H9 (cell line): ENCODE measurements around the gene CROCC. TPM values are rescaled to one million over a fixed set of nuclear protein-coding genes. Genes with fewer than 3 reads are reported as not detected.

Source experiments
- DNase-seq: peaks from one replicate; pipeline ENCODE4 v3.0.0-alpha.2; 2017
- H2AFZ ChIP-seq: one replicate; pipeline ENCODE4 v1.6.1; 2013; ENCODE audit warnings: mild to moderate bottlenecking, low read length, control low read depth, moderate library complexity
- H2AK5ac ChIP-seq: 2 replicates; pipeline ENCODE4 v1.6.1; 2013; ENCODE audit warnings: low read length, control low read depth, mixed read lengths; ENCODE audit not compliant: insufficient read length
- H2BK120ac ChIP-seq: one replicate; pipeline ENCODE4 v1.6.1; 2013; ENCODE audit warnings: low read depth, mild to moderate bottlenecking, low read length, control low read depth, inconsistent platforms; ENCODE audit not compliant: poor library complexity, severe bottlenecking
- H2BK12ac ChIP-seq: 2 replicates; pipeline ENCODE4 v1.6.1; 2013; ENCODE audit warnings: low read length, control low read depth, mixed read lengths, low read depth; ENCODE audit not compliant: insufficient read length
- H2BK15ac ChIP-seq: 2 replicates; pipeline ENCODE4 v1.6.1; 2013; ENCODE audit warnings: low read depth, low read length, control low read depth
- H2BK20ac ChIP-seq: one replicate; pipeline ENCODE4 v1.6.1; 2013; ENCODE audit warnings: low read depth, mild to moderate bottlenecking, low read length, control low read depth, inconsistent platforms; ENCODE audit not compliant: poor library complexity, severe bottlenecking
- H2BK5ac ChIP-seq: 2 replicates; pipeline ENCODE4 v1.6.1; 2013; ENCODE audit warnings: low read length, control low read depth, mixed read lengths; ENCODE audit not compliant: insufficient read length
- H3K14ac ChIP-seq: 2 replicates; pipeline ENCODE4 v1.6.1; 2013; ENCODE audit warnings: low read length, control low read depth; ENCODE audit not compliant: insufficient read depth
- H3K18ac ChIP-seq: 2 replicates; pipeline ENCODE4 v1.6.1; 2013; ENCODE audit warnings: low read depth, mild to moderate bottlenecking, mixed read lengths, low read length, control low read depth; ENCODE audit not compliant: insufficient read length
- H3K23ac ChIP-seq: 2 replicates; pipeline ENCODE4 v1.6.1; 2013; ENCODE audit warnings: low read length, control low read depth, mixed read lengths, low read depth; ENCODE audit not compliant: insufficient read length
- H3K23me2 ChIP-seq: 2 replicates; pipeline ENCODE4 v1.6.1; 2013; ENCODE audit warnings: low read depth, mild to moderate bottlenecking, mixed read lengths, low read length, control low read depth; ENCODE audit not compliant: insufficient read length, poor library complexity, severe bottlenecking
- H3K27ac ChIP-seq: 2 replicates; pipeline ENCODE4 v1.5.1; 2013; ENCODE audit warnings: low read length, control low read depth, mixed read lengths, low read depth; ENCODE audit not compliant: insufficient read length
- H3K27me3 ChIP-seq: 2 replicates; pipeline ENCODE4 v1.6.1; 2013; ENCODE audit warnings: low read length, control low read depth, inconsistent platforms; ENCODE audit not compliant: insufficient read depth
- H3K4ac ChIP-seq: 2 replicates; pipeline ENCODE4 v1.6.1; 2013; ENCODE audit warnings: low read depth, mild to moderate bottlenecking, control low read depth, inconsistent platforms, low read length, moderate library complexity
- H3K4me1 ChIP-seq: 2 replicates; pipeline ENCODE4 v1.6.1; 2013; ENCODE audit warnings: low read length, control low read depth, inconsistent platforms; ENCODE audit not compliant: insufficient read depth
- H3K4me2 ChIP-seq: 2 replicates; pipeline ENCODE4 v1.6.1; 2013; ENCODE audit warnings: low read length, control low read depth, mixed read lengths; ENCODE audit not compliant: insufficient read length, insufficient read depth
- H3K56ac ChIP-seq: 2 replicates; pipeline ENCODE4 v1.6.1; 2013; ENCODE audit warnings: low read depth, mild to moderate bottlenecking, mixed read lengths, low read length, control low read depth; ENCODE audit not compliant: insufficient read length
- H3K79me1 ChIP-seq: 2 replicates; pipeline ENCODE4 v1.6.1; 2013; ENCODE audit warnings: low read depth, mild to moderate bottlenecking, moderate library complexity, low read length, control low read depth, inconsistent platforms; ENCODE audit not compliant: insufficient read depth, poor library complexity, severe bottlenecking
- H3K79me2 ChIP-seq: 2 replicates; pipeline ENCODE4 v1.6.1; 2013; ENCODE audit warnings: low read length, control low read depth, inconsistent platforms; ENCODE audit not compliant: insufficient read depth
- H3K9ac ChIP-seq: 2 replicates; pipeline ENCODE4 v1.6.1; 2013; ENCODE audit warnings: low read length, control low read depth, mixed read lengths; ENCODE audit not compliant: insufficient read length; ENCODE audit errors: extremely low read depth
- H3K9me3 ChIP-seq: one replicate; pipeline ENCODE4 v1.6.1; 2013; ENCODE audit warnings: low read depth, low read length, inconsistent platforms; ENCODE audit not compliant: control insufficient read depth
- H3T11ph ChIP-seq: one replicate; pipeline ENCODE4 v1.6.1; 2013; ENCODE audit warnings: mild to moderate bottlenecking, low read length, control low read depth, inconsistent platforms
- H4K20me1 ChIP-seq: one replicate; pipeline ENCODE4 v1.6.1; 2013; ENCODE audit not compliant: control insufficient read depth, insufficient read length, insufficient read depth
- H4K5ac ChIP-seq: 2 replicates; pipeline ENCODE4 v1.6.1; 2013; ENCODE audit warnings: low read depth, mild to moderate bottlenecking, mixed read lengths, low read length, control low read depth; ENCODE audit not compliant: insufficient read length
- H4K8ac ChIP-seq: replicated peaks from 2 replicates; pipeline ENCODE4 v1.6.1; 2013; ENCODE audit warnings: low read length, control low read depth, mixed read lengths, low read depth; ENCODE audit not compliant: insufficient read length
- H4K91ac ChIP-seq: 2 replicates; pipeline ENCODE4 v1.6.1; 2013; ENCODE audit warnings: low read depth, mild to moderate bottlenecking, moderate library complexity, mixed read lengths, low read length, control low read depth; ENCODE audit not compliant: insufficient read length
- H3K27ac Mint-ChIP-seq, 3 experiments: 2 replicates in 2 of 3; 3 replicates in 1 of 3; pipeline ENCODE4 v1.8.0; 2020 to 2021; ENCODE audit warnings: mixed read lengths in 3 of 3, mild to moderate bottlenecking in 1 of 3, moderate library complexity in 1 of 3
- H3K27me3 Mint-ChIP-seq: 2 replicates; pipeline ENCODE4 v1.8.0; 2021; ENCODE audit warnings: low read depth, mild to moderate bottlenecking, moderate library complexity, mixed read lengths
- H3K36me3 Mint-ChIP-seq, 3 experiments: 2 replicates in 2 of 3; 3 replicates in 1 of 3; pipeline ENCODE4 v1.8.0; 2020 to 2021; ENCODE audit warnings: low read depth in 3 of 3, mixed read lengths in 3 of 3; ENCODE audit not compliant: insufficient read depth in 1 of 3
- H3K4me1 Mint-ChIP-seq, 2 experiments: 2 replicates each; pipeline ENCODE4 v1.8.0; 2020; ENCODE audit warnings: mixed read lengths in 2 of 2
- H3K4me3 Mint-ChIP-seq, 2 experiments: 2 replicates in 1 of 2; 3 replicates in 1 of 2; pipeline ENCODE4 v1.8.0; 2020 to 2021; ENCODE audit warnings: mild to moderate bottlenecking in 2 of 2, mixed read lengths in 2 of 2, moderate library complexity in 1 of 2
- H3K9me3 Mint-ChIP-seq, 2 experiments: 2 replicates in 1 of 2; 3 replicates in 1 of 2; pipeline ENCODE4 v1.8.0; 2020; ENCODE audit warnings: mild to moderate bottlenecking in 2 of 2, mixed read lengths in 2 of 2, moderate library complexity in 1 of 2
- WGBS: extraction: QIAGEN DNeasy Blood & Tissue Kit; methylation state at CpG from one replicate; pipeline ENCODE4 v1.1.7; 2013; ENCODE audit warnings: missing lambda C conversion rate, low lambda C conversion rate, mixed read lengths; ENCODE audit not compliant: insufficient read length; ENCODE audit errors: extremely low coverage; 5-methylcytosine and 5-hydroxymethylcytosine counted together
- total RNA-seq: library from RNA; stranded (reverse); gene quantifications from 2 replicates; pipeline ENCODE4 v1.2.1, GENCODE V29; 2021
- TF ChIP-seq, protein P1 (sequence below): fragments of 200-600 bp; sonication (generic); conservative IDR thresholded peaks from 3 replicates; pipeline ENCODE4 v1.8.0; 2021; ENCODE audit warnings: antibody characterized with exemption, mild to moderate bottlenecking

Gene CROCC
- total RNA-seq, 1 experiment from 2014 or later, result 40.7 TPM

GRCh38 chr1:16955186-16955585 lies 33.5 kb downstream of the CROCC start:
- H3K14ac ChIP-seq, result no peak overlapping the region
- Mint-ChIP-seq H3K4me1 (peaks cover 1 to 3% of the 10 kb centered on the region in 2 experiments; a peak in 2 of 4 replicates), H3K9me3 (no peaks in the 10 kb centered on the region), H3K36me3 (peaks cover 4 to 29% (median 27%) of the 10 kb centered on the region in 3 experiments; a peak in 6 of 7 replicates), H3K27me3 (no peaks in the 10 kb centered on the region; the same call in 1 of the 2 replicates), H3K4me3 (no peak overlapping the region), H3K27ac (no peak overlapping the region)
- H3K27me3 ChIP-seq, result no peaks in the 10 kb centered on the region
- no peak overlapping the region for H3K56ac ChIP-seq
- no peak overlapping the region for H3K9ac ChIP-seq
- H2AK5ac ChIP-seq, result no peak overlapping the region
- no peak overlapping the region for H4K91ac ChIP-seq
- no CpG with 5 or more reads among the region's 25 CpGs for WGBS
- H2BK12ac ChIP-seq, result no peak overlapping the region
- no peak overlapping the region for H2AFZ ChIP-seq
- no peak overlapping the region for H4K8ac ChIP-seq
- no peak overlapping the region for H3K4ac ChIP-seq
- H2BK20ac ChIP-seq, result no peak overlapping the region
- no peak overlapping the region for H3K4me2 ChIP-seq
- H3K9me3 ChIP-seq, result no peaks in the 10 kb centered on the region
- TF ChIP-seq, protein P1, sequence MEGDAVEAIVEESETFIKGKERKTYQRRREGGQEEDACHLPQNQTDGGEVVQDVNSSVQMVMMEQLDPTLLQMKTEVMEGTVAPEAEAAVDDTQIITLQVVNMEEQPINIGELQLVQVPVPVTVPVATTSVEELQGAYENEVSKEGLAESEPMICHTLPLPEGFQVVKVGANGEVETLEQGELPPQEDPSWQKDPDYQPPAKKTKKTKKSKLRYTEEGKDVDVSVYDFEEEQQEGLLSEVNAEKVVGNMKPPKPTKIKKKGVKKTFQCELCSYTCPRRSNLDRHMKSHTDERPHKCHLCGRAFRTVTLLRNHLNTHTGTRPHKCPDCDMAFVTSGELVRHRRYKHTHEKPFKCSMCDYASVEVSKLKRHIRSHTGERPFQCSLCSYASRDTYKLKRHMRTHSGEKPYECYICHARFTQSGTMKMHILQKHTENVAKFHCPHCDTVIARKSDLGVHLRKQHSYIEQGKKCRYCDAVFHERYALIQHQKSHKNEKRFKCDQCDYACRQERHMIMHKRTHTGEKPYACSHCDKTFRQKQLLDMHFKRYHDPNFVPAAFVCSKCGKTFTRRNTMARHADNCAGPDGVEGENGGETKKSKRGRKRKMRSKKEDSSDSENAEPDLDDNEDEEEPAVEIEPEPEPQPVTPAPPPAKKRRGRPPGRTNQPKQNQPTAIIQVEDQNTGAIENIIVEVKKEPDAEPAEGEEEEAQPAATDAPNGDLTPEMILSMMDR, result no peak
- H3K23ac ChIP-seq, result no peak overlapping the region
- no peaks in the 10 kb centered on the region for H3K23me2 ChIP-seq
- H3T11ph ChIP-seq, result no peak overlapping the region
- no peak for DNase-seq
- H4K20me1 ChIP-seq, result no peaks in the 10 kb centered on the region
- no peak overlapping the region for H2BK120ac ChIP-seq
- no peak overlapping the region for H2BK15ac ChIP-seq
- no peak overlapping the region for H3K18ac ChIP-seq
- H3K79me2 ChIP-seq, result no peaks in the 10 kb centered on the region
- H2BK5ac ChIP-seq, result no peak overlapping the region
- no peak overlapping the region for H4K5ac ChIP-seq
- H3K27ac ChIP-seq, result no peak overlapping the region
- no peaks in the 10 kb centered on the region for H3K4me1 ChIP-seq
- H3K79me1 ChIP-seq, result no peaks in the 10 kb centered on the region
